GM19193 (cell line): ENCODE data around the gene AAMDC.

Source experiments
- POLR2A ChIP-seq: IDR thresholded peaks from 4 replicates; pipeline ENCODE4 v1.6.1; 2011; ENCODE audit not compliant: insufficient read depth, insufficient read length; ENCODE audit errors: extremely low read depth

AAMDC gene

DNA sequence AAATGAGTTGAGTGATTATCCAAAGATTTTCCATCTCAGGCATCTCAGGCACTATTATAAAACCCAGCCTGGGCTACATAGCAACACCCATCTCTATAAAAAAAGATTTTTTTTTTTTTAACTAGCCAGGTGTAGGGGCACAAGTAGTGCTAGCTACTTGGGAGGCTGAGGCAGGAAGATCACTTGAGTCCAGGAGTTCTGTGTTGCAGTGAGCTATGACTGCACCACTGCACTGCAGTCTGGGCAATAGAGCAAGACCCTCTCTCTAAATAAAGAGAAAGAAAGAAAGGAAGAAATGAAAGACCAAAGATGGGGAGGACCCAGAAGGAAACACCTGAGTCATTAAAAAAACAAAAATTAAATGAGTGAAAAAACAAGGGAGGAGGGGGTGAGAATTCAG, 14.5 kb upstream of the AAMDC start:
- TF ChIP-seq POLR2A = no peak

DNA sequence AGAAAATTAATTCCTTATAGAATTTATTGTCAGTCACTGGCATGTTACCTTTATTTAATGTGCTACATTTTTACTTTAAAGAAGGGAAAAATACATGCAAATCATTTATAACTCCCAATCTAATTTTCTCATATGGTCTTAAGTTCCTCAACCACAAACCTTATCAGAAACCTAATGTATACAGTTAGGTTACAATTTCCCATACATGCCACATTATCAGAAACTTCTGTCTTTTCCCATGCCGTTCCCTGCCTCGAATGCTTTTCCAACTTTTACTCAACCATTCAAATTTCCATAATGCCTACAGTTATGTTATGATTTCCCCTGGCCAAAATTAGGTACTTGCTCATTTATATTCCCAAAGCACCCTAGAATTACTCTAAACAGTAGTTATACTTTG, 14.0 kb upstream of the AAMDC start:
- TF ChIP-seq POLR2A = no peak

DNA sequence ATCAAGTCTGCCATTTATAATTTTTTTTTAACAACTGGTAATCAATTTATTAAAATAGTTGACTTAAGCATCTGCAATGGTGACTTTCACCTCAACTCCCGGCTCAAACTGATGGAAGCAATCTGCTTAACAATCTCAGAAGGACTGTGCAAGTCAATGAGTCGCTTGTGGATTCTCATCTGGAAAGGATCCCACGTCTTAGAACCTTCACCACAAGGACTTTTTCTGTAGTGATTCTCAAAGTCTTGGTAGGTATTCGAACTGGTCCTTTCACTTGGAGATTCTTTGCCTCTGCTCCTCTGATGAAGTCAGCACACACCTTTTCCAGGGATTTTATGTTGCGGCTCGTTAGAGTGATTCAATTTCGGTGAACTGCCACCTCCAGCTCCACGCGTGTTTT, 7.7 kb upstream of the AAMDC start:
- TF ChIP-seq POLR2A = no peak

DNA sequence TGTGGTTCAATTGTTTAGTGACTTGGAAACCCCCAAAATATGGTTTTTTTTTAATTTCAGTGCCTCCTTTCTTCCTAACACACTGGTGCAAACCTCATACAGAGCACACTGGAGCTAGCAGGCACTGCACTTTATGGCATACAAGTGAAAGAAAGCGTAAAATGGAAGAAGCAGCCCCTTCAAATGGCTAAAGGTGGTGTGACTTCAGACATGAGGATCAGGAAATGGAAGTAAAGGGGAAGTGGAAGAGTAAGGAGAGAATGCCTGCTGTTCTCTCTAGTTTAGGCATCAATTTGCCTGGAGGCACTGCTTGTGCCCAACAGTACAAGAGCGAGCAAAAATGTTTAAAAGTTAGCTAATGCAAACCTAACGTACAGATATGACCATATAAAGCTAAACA, 6.1 kb upstream of the AAMDC start:
- TF ChIP-seq POLR2A = no peak

DNA sequence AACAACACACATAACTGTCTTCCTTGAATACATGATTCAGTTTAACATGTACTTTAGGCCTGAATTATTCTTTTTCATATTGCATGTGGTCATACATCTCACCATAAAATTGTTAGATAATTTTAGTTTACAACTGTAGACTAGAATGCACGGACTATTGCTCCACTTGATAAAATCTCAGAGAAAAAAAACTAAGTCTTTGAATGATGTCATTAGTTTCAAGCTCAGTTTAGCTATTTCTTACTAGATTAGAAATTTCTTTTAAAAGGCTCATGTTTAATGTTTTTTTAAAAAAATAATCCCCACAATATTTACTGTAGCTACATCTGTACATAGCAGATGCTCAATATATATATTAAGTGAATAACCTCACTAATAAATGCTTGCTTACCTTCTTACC, 5.5 kb upstream of the AAMDC start:
- TF ChIP-seq POLR2A = no peak

DNA sequence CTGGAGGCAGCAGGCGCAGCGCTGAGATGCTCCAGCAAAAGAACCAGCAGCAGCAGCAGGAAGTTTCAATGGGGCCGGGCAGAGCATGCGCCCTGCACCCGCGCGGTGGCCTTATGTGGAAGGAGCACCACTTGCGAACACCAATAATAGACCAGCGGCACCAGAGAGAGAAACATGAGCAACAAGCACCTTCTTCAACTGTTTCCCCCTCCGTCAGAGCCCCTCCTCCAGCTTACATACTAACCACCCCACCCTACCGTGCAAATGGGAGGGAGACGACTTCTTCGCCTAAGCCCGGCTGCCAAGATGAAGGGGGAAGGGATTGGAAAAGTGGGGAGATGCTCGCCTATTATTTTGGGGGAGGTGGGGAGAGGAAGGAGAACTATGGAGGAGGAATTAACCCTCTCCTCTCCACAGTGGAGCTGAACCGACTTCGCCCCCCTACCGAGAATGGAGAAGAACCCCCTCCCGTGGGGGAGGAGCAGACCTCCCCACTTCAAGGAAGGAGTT, 1.5 kb upstream of the AAMDC start:
- TF ChIP-seq POLR2A = peak; percentile 62

DNA sequence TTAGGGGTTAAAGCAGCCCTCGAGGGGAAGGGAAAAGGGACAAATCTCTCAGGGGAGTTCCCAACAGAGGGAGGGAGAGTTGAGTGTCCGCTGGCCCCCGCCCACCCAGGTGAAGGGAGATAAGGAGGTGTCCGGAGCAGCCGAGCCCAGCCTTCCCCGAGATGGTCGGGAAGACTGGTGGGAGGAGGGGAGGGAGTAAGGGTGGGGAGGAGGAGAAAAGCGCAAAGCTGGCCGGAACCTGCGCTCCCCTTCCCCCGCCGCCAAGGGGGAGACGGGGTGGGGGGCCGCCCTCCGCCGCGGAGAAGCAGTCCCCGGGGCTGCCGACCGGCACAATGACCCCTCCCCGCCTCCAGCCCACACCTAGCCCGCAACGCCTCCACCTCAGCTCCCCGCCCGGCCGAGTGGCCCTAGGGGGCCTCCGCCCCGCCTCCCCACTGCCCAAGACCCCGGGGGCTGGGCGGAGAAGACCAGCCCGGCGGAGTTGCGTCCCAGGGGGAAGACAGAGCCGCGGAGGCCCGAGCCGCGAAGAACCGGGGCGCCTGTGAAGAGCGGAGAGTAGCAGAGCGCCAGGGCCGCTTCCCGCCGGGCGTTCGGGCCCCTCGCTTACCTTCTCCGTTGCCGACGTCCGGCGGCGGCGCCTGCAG, 901 bp upstream of the AAMDC start:
- no peak for TF ChIP-seq POLR2A

DNA sequence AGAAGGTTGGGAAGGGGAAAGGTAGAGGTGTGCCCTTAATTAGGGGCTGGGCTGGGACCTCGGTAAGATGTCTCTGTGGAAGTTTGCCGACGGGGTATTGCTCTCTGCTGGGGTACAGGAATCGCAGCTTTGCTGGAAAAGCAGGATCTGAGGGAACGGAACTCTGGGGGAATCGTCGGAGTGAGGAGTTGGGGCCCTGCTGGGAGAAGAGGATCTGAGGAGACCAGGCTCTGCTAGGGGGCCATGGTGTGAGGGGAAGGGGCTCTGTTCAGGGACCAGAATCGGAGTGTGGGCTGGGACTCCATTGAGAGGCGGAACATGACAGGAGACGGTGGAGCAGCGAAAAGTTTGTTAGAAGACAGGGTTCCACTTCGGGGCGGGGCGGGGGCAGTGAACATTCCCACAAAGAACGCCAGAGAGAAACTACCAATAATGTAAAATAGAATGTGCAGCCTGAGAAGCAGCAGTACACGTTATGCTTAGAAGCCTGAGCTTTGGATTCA, 456 bp downstream of the AAMDC start:
- TF ChIP-seq POLR2A = no peak

DNA sequence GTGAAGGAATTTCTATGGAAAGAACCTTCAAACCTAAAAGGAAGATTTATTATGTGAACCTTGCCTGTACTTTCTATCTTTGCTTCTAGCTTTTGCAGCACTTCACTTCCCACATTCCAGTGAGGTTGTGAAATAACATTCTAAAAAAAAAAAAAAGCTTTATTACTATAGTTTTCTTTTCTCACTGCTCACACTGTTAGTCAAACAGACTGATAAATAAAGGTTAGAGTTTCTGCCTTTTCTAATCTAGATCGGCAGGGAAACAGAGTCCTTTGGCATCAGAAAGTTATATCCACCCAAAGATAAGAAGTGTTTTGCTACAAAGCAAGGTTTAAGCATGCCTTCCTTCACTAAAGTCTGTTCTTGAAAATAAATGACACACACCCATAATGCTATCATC, 2.8 kb downstream of the AAMDC start:
- TF ChIP-seq POLR2A = no peak

DNA sequence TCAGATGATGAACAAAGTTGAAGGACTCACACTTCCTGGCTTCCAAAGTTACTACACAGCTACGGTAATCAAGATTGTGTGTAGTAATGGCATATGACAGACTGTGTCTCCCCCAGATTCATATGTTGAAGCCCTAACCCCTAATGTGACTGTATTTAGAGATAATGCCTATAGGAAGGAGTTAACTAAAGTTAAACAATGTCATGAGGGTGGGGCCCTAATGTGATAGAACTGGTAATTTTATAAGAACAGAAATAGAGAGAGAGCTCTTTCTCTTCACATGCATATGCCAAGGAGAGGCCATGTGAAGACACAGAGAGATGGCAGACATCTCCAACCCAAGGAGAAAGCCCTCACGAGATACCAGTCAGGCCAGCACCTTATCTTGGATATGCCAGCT, 8.0 kb downstream of the AAMDC start:
- TF ChIP-seq POLR2A = no peak

DNA sequence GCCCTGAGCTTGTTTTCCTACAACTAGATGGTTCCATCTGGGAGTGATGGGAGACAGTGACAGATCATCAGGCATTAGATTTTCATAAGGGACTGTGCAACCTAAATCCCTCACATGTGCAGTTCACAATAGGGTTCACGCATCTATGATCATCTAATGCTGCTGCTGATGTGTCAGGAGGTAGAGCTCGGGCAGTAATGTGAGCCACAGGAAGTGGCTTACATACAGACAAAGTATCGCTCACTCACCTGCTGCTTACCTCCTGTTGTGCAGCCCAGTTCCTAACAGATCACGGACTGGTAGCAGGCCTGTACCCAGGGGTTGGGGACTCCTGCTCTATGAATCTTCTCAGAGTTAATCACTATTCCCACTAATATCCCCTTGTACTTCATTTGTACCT, 12.4 kb downstream of the AAMDC start:
- TF ChIP-seq POLR2A = no peak

DNA sequence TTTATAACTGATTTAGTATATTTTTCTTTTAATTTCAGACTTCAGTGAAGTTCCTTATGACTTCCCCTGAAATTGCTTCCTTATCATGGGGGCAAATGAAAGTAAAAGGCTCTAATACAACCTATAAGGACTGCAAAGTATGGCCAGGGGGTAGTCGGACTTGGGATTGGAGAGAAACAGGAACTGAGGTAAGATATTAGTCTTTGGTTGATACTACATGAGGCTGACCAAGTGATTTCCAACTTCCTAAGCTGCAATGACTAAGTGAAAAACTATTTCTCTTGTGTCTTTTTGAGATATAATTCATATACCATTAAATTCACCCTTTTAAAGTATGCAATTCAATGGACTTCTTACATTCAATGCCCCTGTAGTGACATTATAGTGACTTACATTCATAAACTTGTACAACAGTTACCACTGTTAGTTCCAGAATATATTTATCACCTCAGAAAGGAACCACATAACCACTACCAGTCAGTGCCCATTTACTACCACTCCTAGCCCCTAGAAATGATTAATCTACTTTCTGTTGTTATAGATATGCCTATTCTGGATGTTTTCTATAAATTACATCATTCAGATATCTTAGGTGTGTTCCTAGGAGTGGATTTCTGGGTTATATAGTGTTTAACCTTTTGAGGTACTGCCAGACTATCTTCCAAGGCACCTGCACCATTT, 21.6 kb downstream of the AAMDC start:
- TF ChIP-seq POLR2A = no peak

DNA sequence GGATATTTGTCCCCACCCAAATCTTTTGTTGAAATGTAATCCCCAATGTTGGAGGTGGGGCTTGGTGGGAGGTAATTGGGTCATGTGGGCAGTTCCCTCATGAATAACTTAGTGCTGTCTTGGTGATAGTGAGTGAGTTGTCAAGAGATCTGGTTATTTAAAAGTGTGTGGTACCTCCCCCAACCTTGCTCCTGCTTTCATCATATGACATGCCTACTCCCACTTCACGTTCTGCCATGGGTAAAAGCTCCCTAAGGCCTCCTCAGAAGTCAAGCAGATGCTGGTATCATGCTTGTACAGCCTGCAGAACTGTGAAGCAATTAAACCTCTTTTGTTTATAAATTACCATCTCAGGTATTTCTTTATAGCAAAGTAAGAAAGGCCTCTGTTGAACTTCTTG, 30.6 kb downstream of the AAMDC start:
- no peak for TF ChIP-seq POLR2A

DNA sequence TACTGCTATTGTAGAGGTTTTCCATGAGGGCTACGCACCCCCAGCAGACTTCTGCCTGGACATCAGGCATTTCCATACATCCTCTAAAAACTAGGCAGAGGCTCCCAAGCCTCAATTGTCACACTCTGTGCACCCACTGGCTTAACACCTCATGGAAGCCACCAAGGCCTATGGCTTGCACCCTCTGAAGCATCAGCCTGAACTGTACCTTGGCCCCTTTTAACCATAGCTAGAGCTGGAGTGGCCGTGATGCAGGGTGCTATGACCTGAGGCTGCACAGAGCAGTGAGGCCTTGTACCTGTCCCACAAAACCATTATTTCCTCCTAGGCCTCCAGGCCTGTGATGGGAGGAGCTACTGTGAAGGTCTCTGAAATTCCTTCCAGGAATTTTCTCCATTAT, 33.9 kb downstream of the AAMDC start:
- no peak for TF ChIP-seq POLR2A

DNA sequence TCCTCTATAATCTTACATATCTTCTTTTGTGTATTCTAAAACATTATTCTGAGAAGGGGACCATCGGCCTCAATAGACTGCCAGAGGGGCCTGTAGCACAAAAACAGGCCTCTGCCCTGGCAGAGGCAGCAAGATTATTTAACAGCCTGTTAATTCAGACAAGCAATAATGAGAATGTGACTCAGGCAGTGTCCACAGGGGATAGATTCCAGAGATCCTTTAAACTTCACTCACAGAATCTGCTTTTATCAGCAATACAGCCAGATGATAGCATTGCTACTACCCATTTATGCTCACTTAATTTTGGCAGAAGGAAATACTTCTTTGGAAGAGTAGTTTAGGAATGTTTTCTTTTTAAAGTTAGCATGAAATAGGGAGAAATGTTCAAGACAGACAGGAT, 44.9 kb downstream of the AAMDC start:
- no peak for TF ChIP-seq POLR2A

DNA sequence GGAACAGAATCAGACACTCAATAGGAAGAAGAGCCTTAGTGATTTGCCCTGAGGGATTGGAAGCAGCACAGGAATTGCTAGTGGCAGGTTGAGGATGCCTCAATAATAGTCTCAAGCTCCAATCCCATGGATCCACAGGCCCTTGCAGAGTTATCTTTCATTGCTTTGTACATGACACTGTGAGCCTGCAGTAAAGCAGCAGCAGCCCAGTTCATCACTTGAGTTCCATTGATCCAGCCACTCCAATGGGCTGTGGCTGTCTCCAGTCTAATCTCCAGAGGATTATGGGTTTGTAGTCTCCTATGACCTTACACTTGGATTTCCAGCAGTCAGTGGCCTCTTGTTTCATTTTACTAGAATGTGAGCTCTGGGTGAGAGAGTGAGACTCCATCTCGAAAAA, 45.4 kb downstream of the AAMDC start:
- TF ChIP-seq POLR2A = no peak
